GM20000 (cell line): ENCODE measurements around the gene ZNF420.

ENCODE experiments used
- DNase-seq: peaks from one replicate; pipeline ENCODE4 v3.0.0; 2012; ENCODE audit warnings: low spot score
- TF ChIP-seq, protein P1 (sequence below): IDR thresholded peaks from 2 replicates; pipeline ENCODE4 v1.5.1; 2012; ENCODE audit warnings: mild to moderate bottlenecking, control low read depth; ENCODE audit errors: extremely low read depth, missing control alignments

The ZNF420 gene

DNA sequence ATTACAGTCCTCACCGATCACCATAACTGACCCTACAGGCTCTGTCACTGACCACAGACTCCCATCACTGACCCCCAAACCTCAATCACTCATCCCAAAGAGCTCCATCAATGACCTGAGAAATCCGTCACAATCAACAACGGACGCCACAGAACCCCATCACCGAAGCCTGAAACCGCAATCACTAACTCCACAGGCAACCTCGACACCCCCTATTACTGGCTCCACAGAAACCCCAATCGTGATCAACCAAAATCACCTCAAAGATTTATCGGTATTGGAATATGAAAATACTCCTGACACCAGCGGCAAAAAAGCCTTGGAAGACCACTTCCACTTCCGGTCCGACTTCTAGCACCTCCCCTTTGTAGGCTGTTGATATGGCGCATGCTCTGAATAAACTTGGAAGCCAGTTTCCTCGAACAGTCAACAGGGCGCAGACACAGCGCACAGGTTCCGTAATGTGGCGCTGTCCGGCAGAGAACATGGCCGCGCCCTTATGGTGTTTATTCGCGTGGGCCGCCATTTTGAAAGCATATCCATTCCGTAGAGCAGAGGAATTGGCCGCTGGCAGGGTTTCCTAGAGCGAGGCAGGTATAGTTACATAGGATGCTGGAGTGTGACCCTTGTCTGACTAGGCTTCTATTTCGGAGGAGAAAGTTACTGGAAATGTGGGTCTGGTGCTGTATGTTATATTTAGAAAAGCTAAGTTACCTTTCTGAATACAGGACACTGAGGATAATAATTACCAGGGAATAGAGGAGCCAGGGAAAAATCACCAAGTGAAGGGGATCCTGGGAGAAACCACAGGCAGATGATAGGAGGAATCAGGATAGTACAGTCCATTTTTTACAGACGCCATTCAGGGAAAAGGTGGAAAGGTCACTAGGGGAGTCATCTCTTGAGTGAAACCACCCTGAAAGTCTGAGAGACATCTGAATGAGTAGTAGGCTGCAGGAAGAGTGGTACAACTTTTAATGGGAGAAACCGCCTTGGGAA is 94.4 kb downstream of the ZNF420 start, which contains the start of gene ZNF585A:
ZNF585A (minus strand) TSS at position 328 of the 999 bp plus-strand sequence. CDS start 2,785 bp downstream, outside the sequence.
- TF ChIP-seq, protein P1, sequence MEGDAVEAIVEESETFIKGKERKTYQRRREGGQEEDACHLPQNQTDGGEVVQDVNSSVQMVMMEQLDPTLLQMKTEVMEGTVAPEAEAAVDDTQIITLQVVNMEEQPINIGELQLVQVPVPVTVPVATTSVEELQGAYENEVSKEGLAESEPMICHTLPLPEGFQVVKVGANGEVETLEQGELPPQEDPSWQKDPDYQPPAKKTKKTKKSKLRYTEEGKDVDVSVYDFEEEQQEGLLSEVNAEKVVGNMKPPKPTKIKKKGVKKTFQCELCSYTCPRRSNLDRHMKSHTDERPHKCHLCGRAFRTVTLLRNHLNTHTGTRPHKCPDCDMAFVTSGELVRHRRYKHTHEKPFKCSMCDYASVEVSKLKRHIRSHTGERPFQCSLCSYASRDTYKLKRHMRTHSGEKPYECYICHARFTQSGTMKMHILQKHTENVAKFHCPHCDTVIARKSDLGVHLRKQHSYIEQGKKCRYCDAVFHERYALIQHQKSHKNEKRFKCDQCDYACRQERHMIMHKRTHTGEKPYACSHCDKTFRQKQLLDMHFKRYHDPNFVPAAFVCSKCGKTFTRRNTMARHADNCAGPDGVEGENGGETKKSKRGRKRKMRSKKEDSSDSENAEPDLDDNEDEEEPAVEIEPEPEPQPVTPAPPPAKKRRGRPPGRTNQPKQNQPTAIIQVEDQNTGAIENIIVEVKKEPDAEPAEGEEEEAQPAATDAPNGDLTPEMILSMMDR, result no peak
- peak; percentile 84 for DNase-seq
